NCI-H748 treated with DMSO at 0.1 percent for 48 hours (cell line): Measurements from ENCODE around the gene TAC3.
"Not testable (repeated sequence)": the region's sequence is repeated elsewhere in the genome, so short reads cannot be mapped to it uniquely, and the experiment has no call there.

Experiments
- DNase-seq: peaks from one replicate; lab custom pipeline; 2025; lab: John Stamatoyannopoulos, UW

TAC3 gene

DNA sequence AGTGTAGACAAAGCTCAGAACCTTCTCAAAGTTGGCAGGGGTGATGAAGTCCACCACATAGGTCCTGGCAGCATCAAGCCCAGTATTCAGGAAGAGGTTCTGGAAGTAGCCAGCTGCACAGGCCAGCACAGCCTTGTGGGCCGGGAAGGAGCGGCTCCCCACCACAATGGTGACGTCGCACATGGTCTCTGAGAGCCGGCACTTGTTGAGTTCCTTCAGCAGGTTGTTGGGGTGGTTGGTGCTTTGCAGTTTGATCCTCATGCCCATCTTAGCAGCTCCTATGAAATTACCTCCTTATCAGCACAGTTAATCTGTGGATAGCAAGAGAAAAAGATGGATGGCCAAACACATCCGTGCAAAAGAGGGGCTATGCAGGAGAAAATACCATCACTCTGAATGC, 11.7 kb downstream of the TAC3 start:
- DNase-seq = no peak

DNA sequence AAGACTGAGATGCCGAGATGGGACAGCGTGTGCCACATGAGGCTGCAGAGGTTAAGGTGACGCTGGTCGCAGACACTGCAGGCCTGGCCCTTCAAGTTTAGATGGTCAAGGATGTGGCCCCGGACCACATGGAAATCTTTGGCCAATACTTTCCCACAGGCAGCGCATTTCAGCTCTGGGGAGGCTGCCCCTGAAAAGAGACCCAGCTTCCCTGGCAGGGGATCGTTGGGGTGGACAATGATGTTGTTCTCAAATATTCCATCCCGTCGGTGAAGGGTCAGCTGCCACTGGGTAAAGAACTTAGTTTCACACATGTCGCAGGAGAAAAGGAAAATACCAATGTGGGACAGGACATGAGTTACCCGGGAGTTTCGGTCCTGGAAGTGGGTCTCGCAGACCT, 12.9 kb downstream of the TAC3 start:
- no peak for DNase-seq

DNA sequence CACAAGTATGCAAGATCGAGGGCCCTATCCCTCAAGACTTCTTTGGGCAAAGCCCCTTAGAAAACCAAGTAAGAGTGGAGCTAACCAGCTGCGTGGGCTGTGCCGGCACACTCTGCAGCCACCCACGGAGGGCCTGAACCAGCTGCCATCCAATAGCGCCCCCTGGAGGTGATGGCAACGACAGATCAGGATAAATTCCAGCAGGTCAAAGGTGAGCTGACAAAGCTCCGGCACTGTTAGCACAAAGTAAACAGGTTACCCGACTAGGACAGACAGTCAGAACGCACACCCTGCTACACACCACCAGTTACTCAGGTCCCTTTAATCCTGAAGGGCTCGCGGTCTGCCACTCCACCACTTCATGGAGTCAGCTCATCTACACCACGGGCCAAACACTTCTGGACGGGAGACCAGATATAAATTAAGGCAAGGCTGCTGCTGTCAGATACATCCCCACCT, 14.9 kb downstream of the TAC3 start:
- peak; percentile 33 for DNase-seq

DNA sequence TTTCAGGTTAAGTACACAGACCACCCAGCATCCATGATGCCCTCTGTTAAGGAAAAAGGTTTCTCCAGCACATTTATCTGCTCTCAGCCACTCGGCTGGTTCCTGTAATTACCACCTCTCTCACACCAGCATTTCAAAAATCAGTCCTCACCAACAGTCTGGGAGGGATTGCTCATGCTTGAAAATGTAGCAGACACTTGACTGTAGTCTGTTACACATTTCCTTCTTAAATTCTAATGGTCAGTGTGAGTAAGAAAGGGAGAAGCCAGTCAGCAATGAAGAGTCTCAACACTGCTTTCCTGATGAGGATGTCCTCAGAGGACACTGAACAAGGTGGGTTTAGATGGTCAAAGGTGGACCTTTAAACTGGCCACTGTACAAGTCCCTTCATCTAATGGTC, 15.9 kb downstream of the TAC3 start:
- DNase-seq = no peak

DNA sequence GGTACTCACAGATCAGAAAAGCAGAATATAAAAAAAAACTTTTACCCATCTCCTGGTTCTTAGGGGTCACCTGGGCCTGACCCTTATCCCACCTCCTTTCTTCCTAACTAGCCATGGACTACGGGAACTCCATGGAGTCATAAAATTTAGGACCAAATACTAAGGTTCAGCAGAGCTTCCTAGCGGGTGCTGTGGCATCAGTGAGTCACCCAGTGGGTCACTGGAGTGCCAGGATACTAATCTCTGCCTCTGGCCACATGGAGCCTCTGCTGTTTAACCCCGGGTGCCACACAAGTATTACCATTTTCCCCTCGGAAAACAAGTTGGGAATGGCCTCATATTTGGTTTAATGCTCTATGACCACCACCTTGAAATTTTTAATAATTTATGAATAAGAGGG, 16.9 kb downstream of the TAC3 start:
- DNase-seq = no peak

DNA sequence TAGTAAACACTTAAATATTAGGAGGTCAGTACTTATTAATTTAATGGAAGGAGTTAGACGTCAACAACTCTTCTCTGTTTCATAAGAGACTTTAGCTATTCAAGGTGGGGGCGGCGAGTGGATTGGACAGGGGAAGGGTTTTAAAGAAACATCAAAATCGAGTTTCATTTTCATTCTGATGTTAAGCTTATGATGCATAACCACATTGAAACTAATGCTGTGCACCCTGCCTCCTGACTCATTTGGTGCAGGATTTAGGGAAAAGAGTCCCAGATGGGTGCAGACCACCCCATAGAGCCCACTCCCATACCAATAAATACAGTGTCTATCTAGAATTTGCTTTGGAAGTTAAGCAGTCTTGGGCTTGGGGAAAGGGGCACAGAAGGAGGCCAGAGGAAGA, 17.3 kb downstream of the TAC3 start:
- no peak for DNase-seq

DNA sequence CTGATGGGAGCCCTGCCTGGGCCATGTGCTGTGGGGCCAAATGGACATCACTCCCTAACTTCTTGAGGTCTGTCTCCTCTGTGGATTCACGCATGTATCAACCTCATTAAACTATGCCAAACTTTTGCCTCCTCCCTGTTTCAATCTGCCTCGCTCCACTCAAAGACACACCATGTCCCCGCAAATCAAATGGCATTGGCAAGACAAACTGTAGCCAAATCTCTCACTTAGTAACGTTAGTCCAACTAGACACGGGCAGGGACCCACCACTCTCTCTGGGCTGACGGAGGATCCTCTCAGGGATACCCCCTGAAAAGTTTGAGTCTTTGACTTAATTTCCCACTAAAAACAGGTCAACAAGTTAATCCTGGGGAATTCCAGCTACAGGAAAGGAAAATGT, 18.0 kb downstream of the TAC3 start:
- DNase-seq = no peak

DNA sequence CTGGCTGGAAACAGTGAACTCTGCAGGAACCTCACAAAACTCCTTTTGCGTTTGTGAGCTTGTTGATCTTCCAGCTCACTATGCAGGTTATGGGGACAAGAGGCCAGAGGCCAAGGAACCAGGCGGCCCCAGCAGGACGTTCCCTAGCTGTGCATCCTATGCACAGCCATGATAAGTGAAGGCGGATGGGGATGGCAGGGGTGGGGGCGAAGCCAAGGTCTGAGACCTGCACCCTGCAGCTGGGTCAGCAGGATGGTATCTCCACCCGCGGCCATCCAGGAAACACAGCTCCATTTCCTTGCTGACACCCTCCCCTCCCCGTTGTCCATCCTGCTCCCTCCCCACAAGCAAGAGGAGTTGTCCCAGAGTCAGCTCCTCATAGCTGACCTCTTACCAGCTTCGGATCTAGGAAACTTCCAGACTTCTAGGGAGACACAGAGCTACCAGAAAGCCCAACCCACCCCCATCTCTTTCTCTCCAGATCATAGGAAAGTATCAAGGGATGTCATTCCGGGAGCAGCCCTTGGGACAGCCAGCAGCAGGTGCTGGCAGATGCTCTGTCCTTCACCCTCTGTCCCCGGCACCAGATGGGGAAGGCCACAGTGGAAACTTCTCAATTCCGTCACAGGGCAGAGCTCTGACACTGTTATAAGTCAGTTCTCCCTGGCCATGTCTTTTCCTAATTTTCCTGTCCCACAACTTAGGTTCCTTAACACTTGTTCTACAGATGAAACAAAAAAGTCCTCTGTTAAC, 19.4 kb downstream of the TAC3 start:
- DNase-seq = no peak

DNA sequence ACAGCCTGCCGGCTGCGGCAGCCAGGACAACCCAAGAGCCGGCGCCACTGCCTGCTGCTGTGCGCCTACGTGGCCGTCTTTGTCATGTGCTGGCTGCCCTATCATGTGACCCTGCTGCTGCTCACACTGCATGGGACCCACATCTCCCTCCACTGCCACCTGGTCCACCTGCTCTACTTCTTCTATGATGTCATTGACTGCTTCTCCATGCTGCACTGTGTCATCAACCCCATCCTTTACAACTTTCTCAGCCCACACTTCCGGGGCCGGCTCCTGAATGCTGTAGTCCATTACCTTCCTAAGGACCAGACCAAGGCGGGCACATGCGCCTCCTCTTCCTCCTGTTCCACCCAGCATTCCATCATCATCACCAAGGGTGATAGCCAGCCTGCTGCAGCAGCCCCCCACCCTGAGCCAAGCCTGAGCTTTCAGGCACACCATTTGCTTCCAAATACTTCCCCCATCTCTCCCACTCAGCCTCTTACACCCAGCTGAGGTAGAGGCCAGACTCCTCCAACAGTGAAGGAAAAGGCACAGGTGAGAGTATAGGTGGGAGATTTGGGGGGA, 20.3 kb downstream of the TAC3 start:
- DNase-seq = no peak

DNA sequence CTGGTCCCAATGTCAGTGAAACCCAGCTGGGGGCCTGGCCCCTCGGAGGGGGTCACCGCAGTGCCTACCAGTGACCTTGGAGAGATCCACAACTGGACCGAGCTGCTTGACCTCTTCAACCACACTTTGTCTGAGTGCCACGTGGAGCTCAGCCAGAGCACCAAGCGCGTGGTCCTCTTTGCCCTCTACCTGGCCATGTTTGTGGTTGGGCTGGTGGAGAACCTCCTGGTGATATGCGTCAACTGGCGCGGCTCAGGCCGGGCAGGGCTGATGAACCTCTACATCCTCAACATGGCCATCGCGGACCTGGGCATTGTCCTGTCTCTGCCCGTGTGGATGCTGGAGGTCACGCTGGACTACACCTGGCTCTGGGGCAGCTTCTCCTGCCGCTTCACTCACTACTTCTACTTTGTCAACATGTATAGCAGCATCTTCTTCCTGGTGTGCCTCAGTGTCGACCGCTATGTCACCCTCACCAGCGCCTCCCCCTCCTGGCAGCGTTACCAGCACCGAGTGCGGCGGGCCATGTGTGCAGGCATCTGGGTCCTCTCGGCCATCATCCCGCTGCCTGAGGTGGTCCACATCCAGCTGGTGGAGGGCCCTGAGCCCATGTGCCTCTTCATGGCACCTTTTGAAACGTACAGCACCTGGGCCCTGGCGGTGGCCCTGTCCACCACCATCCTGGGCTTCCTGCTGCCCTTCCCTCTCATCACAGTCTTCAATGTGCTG, 21.0 kb downstream of the TAC3 start:
- no peak for DNase-seq

DNA sequence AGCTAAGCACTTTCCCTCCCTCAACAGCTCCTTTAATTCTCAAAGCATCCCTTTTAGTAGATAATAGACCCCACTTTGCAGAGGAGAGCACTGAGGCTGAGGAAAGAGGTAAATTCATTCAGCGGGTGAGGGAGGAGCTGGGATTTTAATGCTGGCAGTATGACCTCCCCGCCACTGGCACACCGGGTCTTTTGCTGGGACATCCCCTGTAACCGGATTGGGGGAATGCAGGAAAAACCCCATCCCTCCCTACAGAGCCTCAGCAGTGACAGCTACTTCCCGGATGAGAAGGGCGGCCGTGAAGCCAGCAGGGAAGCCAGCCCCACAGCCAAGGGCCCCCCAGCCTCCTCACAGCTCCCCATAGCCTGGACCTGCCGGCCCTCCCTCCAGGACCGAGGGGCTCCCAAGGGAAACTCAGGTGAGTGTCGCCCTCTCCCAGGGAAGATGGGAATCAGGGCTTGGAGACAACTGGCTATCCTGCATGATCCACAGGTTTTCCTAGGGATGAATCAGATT, 22.0 kb downstream of the TAC3 start:
- DNase-seq = no peak

DNA sequence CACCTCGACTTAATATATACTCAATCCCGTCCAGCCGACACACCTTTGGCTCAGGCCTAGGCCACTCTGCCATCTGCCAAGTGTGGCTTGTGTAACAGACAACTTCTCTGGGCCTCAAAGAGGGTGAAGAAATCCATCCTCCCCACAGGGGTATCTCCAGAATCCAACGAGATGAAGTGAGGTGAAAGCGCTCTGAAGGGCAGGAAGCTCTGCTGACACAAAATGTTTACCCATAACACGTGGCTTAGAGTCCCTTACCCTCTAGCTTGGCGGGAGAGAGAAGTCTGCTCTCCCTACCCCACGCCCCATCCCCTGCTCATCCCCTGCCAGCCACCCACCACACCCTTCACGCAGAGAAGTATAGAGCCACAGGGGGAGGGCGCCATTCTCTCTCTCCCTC, 23.0 kb downstream of the TAC3 start:
- DNase-seq = no peak

DNA sequence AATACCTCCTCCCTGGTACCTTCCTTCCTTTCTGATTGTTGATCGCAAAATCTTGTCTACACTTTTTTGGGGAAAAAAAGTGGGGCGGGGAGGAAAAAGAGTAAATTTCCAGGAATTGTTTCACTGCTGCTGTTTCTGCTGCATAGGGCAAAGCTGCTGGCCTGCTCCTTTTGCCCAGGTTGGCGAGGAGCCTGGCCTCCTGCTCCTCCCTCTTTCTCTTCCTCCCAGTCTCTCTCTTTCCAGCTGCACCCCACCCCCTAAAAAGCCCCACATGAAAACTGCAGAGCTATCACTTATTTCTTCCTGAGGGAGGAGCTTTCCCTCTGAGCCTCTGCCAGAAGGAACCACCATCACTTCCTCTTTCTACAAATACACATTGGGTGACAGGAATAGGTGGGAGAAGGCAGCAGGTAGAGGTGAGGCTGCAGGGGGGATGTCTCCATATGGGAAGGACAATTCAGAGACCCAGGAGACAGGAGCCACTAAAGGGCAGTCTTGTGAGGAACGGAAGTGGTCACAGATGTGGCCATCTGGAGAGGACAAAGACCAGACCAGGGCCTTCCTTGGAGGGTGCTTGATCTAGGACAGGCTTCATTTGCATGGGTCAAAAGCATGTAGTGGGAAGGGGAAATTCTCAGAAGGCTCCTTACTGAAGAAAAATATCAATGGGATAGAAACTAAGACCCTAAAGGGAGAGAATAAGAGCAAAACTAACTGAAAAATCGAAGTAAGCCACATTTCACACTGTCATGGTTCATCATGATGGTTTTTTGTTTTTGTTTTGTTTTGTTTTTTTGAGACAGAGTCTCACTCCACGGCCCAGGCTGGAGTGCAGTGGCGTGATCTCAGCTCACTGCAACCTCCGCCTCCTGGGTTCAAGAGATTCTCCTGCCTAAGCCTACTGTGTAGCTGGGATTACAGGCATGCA, 24.7 kb downstream of the TAC3 start:
- DNase-seq = no peak

DNA sequence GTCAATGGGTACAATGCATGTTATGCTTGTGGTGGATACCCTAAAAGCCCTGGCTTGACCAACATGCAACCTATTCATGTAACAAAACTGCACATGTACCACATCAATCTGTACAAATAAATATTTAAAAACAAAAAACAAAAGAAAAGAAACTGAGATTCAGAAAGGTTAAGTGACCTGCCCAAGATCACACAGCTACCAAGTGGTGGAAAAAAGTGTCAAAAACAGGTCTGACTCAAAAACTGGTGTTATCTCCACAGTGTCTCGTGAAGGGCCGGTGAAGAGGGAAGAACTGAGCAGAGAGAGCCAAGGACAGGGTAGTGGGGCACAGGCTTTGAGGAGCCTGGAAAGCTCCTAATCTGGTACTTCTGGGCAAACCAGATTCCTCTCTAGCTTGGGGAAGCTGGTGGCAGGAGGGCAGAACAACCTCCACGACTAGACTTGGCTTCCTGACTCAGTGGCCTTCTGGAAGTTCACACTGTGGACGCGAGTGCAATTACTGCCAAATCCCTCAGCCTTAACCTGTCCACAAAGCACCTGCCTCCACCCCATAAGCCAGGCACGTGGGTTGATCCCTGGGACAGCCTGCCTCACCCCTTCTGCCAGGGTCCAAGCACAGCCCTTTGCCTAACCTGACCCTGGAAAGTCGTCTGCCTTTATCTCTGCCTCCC, 25.5 kb downstream of the TAC3 start:
- no peak for DNase-seq

DNA sequence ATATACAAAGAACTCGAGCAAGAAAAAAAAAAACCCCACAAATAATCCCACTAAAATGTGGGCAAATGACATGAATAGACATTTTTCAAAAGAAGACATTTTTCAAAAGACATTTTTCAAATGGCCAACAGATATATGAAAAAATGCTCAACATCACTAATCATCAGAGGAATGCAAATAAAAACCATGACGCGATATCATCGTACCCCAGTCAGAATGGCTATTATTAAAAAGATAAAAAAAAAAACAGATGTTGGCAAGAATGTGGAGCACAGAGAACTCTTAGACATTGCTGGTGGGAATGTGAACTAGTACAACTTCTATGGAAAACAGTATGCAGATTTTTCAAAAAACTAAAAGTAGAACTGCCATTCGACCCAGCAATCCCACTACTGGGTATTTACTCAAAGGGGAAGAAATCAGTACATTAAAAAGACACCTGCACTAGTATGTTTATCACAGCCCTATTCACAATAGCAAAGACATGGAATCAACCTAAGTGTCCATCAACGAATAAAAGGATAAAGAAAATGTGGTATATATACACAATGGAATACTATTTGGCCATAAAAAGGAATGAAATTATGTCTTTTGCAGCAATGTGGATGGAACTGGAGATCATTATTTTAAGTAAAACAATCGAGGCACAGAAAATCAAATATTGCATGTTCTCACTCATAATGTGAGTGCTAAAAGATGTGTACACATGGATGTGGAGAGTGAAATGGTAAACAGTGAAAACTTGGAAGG, 26.3 kb downstream of the TAC3 start:
- DNase-seq = no peak

DNA sequence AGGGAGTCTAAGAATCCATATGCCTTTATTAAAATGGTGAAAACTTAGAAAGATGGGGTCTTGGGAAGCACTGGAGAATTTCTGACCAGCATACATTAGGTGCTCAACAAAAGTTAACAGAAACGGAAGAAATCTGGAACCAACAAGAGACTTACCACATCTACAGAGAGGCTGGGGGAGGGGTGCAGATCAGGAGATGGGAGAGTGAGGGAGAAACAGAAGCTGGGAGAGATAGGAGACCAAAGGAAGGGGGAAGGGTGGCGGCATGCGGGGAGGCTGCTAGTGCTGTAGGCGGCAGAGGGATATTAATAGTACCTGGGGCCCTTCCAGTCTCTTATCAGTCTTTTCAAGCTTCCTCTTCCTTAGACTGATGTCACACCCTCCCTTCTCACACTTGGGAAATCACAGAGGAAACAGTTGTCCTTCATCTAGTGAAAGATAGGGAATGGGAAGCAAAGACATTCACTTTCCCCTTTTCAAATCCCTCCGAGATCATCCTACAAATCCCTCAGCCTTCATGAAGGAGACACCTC, 28.1 kb downstream of the TAC3 start:
- DNase-seq = no peak

DNA sequence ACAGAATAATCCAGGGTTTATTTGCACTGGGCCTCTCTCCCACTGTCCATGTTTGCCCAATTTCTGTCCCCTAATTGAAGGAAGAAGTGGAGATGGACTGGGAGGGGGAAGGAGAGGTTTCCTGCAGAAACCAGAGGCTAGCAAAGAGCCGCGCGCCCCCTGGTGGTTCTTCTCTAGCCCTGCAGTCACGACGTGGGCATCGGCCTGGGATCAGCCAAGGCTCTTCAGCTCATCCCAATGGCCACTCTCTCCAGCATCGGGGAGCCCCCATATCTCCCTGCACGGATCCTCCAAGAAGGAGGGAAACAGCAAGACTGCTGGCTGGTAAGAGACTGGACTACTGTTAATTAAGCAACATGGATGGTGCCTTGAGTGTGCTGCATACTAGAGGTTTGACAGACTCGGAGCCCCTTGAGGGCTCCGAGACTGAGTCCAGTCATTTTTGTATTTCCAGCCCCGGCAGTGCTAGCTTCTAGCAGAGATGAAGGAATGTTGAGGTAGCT, 28.7 kb downstream of the TAC3 start:
- peak; percentile 73 for DNase-seq

DNA sequence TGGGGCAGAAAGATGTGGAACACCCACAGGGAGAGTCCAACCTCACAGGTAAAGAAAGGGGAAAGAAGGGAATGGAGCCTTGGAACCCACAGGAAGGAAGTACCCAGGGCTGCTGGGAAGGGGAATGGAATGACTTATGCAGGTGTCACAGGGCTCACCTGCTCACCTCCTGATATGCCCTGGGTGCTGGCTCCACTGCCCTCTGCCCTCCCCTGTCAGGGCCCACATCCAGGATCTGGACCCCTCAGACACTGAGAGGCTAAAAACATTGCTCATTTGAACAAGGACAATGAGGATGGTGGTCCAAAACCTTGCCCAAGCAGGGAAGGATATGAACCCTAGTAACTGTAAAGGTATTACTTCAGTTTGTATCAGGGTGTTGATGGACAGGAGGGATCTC, 29.3 kb downstream of the TAC3 start:
- DNase-seq = no peak

DNA sequence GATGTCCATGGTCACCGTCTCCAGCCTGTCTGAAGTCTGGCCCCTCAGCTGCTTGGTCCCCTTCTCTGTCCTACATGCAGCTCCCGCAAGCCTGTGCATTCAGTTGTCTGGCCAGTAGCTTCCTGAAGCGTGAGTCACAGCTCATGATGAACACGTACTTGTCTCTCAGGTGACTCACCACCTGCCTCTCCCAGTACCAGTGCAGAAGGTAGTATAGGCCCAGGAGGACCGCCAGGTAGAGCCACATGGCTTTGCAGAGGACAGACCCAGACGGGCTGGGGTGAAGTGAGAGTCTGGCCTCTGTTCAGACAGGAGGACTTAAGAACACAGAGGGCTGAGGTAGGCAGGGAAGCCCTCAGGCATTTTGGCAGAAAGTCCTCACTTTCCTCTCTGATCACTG, 30.6 kb downstream of the TAC3 start:
- not testable (repeated sequence) for DNase-seq

DNA sequence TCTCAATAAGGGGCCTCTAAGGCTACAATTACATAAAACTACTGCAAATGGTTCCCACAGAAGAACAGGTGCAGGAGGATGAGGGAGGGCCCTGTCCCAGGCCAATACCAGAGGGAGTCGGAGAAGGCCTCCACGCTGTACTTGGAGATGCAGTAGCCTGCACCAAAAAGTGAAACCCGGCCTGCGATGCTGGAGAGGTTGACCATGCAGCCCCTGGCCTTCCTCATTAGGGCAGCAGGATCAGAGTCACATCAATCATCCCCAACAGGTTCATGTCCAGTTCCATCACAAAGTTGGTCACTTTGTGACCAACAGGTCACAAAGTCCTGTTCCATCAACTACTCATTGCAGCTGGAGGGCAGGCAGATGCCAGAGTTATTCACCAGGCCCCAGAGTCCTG, 32.9 kb downstream of the TAC3 start:
- DNase-seq = no peak
